NCI-H1092 (cell line): ENCODE data around the gene CAB39L.

Experiments
- DNase-seq: peaks from one replicate; lab custom pipeline; 2025; lab: John Stamatoyannopoulos, UW

The CAB39L gene

DNA sequence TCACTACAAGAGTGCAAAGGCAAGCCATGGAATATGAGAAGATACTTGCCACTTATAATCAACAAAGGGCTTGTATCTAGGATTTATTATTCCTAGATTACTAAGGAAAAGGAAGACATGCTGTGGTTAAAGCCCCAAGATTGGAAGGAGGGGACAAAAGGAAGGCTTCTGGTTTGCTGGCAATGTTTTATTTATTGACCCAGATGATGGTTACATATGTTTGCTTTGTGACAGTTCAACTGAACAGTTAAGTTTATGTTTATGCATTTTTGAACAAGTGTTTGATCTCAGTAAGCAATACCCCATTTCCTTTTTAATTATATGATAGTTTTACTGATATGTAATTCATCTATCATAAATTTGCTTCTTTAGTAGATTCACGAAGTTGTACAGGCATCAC is 155.9 kb downstream of the CAB39L start:
- no peak for DNase-seq

DNA sequence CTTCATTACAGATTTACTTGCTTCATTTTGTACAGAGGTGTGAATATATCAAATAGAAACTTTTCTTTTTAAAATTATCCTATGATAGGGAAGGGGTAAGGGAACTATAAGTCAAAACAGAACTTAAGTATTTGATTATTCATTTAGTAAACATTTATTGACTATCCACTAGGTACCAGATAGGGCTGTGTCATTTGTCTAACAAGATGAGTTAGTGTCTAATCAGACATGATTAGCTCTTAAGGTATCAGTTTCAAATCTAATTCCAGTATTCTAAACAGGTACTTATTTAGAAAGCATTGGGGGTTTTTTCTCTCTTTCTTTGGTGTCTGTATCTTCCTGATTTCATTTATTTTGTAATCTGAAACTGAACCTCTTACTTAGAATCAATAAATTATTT is 164.0 kb downstream of the CAB39L start:
- no peak for DNase-seq

- no peak for DNase-seq
These were observed 164.8 kb downstream of the CAB39L start for GRCh38 chr13:49279112-49279511.

DNA sequence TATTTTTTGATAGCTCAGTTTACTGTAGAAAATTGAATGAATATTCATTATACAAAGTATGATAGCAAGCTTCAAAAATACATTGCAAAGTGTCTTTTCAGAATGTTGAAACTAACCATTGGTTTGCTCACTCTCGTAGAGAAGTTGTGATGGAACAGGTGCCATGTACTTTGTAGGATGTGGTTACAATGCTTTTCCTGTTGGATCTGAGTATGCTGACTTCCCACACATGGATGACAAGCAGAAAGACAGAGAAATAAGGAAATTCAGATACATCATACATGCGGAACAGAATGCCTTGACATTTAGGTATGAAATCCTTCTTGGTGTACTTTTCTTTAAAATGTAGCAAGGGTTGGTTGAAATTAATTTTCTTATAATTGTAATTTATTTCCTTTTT is 165.7 kb downstream of the CAB39L start:
- no peak for DNase-seq

- no peak for DNase-seq
These were observed 171.6 kb downstream of the CAB39L start for GRCh38 chr13:49272296-49272695.

GRCh38 chr13:49271264-49271663 is 172.6 kb downstream of the CAB39L start:
- no peak for DNase-seq

DNA sequence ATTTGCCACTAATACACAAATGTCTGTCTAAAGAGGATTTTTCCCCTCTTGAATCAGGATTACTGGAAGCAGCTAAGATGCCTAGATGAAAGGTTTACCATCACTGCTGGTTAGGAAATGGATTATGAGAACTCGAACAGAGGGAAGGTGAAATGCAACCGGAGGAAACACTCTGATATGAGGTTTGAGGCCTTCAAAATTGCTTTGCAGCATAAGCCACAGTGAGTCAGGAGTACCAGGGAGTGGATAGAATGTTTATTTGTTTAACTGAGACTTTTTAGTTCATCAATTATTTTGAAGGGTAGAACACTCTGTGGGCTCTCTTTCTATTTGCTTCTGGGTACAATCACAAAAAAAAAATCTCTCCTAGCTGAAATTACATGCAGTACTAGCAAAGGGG is 178.0 kb downstream of the CAB39L start:
- DNase-seq: no peak

DNA sequence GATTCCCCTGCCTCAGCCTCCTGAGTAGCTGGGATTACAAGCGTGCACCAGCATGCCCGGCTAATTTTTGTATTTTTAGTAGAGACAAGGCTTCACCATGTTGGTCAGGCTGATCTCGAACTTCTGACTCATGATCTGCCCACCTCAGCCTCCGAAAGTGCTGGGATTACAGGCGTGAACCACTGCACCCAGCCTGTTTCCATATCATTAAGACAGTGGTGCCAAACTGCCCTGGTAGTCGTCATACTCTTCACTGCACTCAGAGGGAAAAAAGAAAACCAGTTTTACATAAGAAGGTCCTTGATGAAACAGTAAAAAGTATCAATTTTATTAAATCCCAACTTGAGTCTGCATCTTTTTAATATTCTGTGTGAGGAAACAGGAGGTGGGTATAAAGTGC is 181.2 kb downstream of the CAB39L start:
- DNase-seq: no peak

- no peak for DNase-seq
These were observed 184.3 kb downstream of the CAB39L start for GRCh38 chr13:49259586-49259985.
